AG09319 (cell line): ENCODE results near the gene TRO.

Experiments used
- DNase-seq: peaks from one replicate; pipeline ENCODE4 v3.0.0-alpha.2; 2010; ENCODE audit warnings: low read depth; ENCODE audit errors: extremely low read depth
- TF ChIP-seq, protein P1 (sequence below): IDR thresholded peaks from 2 replicates; pipeline ENCODE4 v1.5.1; 2011; ENCODE audit warnings: low read depth, mild to moderate bottlenecking, inconsistent platforms, low read length, moderate library complexity

The TRO gene

GRCh38 chrX:54961750-54962149, 41.1 kb downstream of the TRO start:
- no peak for DNase-seq
- TF ChIP-seq, protein P1, sequence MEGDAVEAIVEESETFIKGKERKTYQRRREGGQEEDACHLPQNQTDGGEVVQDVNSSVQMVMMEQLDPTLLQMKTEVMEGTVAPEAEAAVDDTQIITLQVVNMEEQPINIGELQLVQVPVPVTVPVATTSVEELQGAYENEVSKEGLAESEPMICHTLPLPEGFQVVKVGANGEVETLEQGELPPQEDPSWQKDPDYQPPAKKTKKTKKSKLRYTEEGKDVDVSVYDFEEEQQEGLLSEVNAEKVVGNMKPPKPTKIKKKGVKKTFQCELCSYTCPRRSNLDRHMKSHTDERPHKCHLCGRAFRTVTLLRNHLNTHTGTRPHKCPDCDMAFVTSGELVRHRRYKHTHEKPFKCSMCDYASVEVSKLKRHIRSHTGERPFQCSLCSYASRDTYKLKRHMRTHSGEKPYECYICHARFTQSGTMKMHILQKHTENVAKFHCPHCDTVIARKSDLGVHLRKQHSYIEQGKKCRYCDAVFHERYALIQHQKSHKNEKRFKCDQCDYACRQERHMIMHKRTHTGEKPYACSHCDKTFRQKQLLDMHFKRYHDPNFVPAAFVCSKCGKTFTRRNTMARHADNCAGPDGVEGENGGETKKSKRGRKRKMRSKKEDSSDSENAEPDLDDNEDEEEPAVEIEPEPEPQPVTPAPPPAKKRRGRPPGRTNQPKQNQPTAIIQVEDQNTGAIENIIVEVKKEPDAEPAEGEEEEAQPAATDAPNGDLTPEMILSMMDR = no peak

GRCh38 chrX:54964766-54965497, 44.3 kb downstream of the TRO start:
- TF ChIP-seq, protein P1 = no peak
- no peak for DNase-seq

GRCh38 chrX:54977387-54977786, 56.8 kb downstream of the TRO start:
- DNase-seq = no peak
- TF ChIP-seq, protein P1 = no peak

- TF ChIP-seq, protein P1 = no peak
- DNase-seq = no peak
These were observed 57.8 kb downstream of the TRO start for GRCh38 chrX:54978448-54978847.

DNA sequence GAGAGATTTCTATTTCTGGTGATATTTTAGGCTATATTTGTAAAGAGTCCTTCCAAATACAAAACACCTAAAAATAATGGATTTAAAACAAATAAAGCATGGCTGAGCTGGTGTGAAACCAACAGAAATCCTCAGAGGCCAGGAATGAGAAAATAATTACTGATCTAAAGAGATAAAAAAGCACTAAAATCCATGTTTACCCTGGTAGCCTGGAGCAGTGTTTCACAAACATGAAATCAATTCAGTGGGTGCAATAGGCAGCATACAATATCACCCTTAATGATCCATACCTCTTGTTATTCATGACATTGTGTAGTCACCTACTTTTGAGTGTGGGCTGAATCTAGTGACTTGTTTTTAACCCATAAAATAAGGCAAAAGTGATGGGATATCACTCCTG, 58.8 kb downstream of the TRO start:
- DNase-seq = no peak
- TF ChIP-seq, protein P1 = no peak

DNA sequence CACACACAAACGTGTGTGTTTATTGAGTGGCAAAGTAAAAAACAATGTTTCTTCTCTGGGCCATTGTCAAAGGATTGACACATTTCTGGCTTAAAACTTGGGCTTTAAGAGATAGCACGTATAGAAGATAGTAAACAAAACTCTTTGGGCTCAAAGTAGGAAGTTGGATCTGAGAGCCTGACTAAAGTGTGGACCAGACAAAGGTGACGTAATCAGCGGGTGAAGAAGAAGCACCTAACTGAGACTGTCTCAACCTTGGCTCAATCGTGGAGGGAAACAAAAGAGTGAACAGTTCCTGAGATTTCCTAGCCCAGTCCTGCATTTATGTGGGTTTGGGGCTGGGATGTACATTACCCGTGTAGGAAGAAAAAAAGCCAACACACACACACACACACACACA, 59.7 kb downstream of the TRO start:
- TF ChIP-seq, protein P1 = no peak
- no peak for DNase-seq
